ENCODE results near the gene FGF2. TPM values are rescaled to one million over a fixed set of nuclear protein-coding genes. Genes with fewer than 3 reads are reported as not detected.

The FGF2 gene
- total RNA-seq, 1 experiment from 2014 or later: 2.1 TPM

- POLR2A ChIA-PET (ENCODE audit: unreplicated experiment): interaction anchor here (0.6 to 0.7 kb wide), 2 partner anchors 131 to 153 kb away, joined by 3 read pairs; no protein-coding TSS in a partner anchor
- CTCF ChIA-PET: interaction anchor here (0.5 to 1.6 kb wide), 7 partner anchors 16 to 615 kb away, joined by 3 to 11 read pairs (median 3); partner anchors contain the start of gene BBS12
- Histone ChIP-seq H3K36me3 (ENCODE audit: low read depth) (no peaks in the 10 kb centered on the region), H3F3A (ENCODE audit: insufficient read depth, low read depth) (no peaks in the 10 kb centered on the region), H3K9me3 (ENCODE audit: insufficient read depth, low read depth) (no peaks in the 10 kb centered on the region), H3K4me2 (no peak overlapping the region), H3K4me1 (replicated peaks; ENCODE audit: insufficient read depth) (no peaks in the 10 kb centered on the region), H3K27ac (no peak overlapping the region), H2AFZ (no peak overlapping the region), H3K79me2 (ENCODE audit: low read depth) (no peaks in the 10 kb centered on the region), H4K20me1 (ENCODE audit: insufficient read depth) (no peaks in the 10 kb centered on the region), H3K27me3 (ENCODE audit: insufficient read depth, low read depth) (no peaks in the 10 kb centered on the region), H3K9me2 (ENCODE audit: insufficient read depth) (no peaks in the 10 kb centered on the region), H3K4me3 (no peak overlapping the region)
- no TSS peak for BruUV-seq (replicated peaks)
- intact Hi-C loops (cut with micrococcal nuclease; ENCODE audit: unreplicated experiment): loop anchor here (1.0 kb wide), 1 partner anchor 156 kb away; no protein-coding TSS in a partner anchor
- no peak for TF ChIP-seq EZH2 (IDR thresholded peaks at IDR 0.05; ENCODE audit: low read depth)
- TF ChIP-seq, protein P1, sequence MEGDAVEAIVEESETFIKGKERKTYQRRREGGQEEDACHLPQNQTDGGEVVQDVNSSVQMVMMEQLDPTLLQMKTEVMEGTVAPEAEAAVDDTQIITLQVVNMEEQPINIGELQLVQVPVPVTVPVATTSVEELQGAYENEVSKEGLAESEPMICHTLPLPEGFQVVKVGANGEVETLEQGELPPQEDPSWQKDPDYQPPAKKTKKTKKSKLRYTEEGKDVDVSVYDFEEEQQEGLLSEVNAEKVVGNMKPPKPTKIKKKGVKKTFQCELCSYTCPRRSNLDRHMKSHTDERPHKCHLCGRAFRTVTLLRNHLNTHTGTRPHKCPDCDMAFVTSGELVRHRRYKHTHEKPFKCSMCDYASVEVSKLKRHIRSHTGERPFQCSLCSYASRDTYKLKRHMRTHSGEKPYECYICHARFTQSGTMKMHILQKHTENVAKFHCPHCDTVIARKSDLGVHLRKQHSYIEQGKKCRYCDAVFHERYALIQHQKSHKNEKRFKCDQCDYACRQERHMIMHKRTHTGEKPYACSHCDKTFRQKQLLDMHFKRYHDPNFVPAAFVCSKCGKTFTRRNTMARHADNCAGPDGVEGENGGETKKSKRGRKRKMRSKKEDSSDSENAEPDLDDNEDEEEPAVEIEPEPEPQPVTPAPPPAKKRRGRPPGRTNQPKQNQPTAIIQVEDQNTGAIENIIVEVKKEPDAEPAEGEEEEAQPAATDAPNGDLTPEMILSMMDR (conservative IDR thresholded peaks at IDR 0.05): peak; percentile 55
- DNase-seq: no peak
Measured at GRCh38 chr4:122914292-122914904, 87.8 kb downstream of the FGF2 start.

GRCh38 chr4:122914938-122915337 lies 88.3 kb downstream of the FGF2 start:
- Histone ChIP-seq H3K4me3 (no peak overlapping the region), H3K4me1 (replicated peaks; ENCODE audit: insufficient read depth) (no peaks in the 10 kb centered on the region), H3K27me3 (ENCODE audit: insufficient read depth, low read depth) (no peaks in the 10 kb centered on the region), H3K4me2 (no peak overlapping the region), H3K27ac (no peak overlapping the region), H2AFZ (no peak overlapping the region), H3K9me2 (ENCODE audit: insufficient read depth) (no peaks in the 10 kb centered on the region), H4K20me1 (ENCODE audit: insufficient read depth) (no peaks in the 10 kb centered on the region), H3K79me2 (ENCODE audit: low read depth) (no peaks in the 10 kb centered on the region), H3K36me3 (ENCODE audit: low read depth) (no peaks in the 10 kb centered on the region), H3F3A (ENCODE audit: insufficient read depth, low read depth) (no peaks in the 10 kb centered on the region), H3K9me3 (ENCODE audit: insufficient read depth, low read depth) (no peaks in the 10 kb centered on the region)
- no peak for DNase-seq
- TF ChIP-seq EZH2 (IDR thresholded peaks at IDR 0.05; ENCODE audit: low read depth): no peak
- TF ChIP-seq, protein P1 (conservative IDR thresholded peaks at IDR 0.05): no peak
- BruUV-seq (replicated peaks): no TSS peak
- POLR2A ChIA-PET (ENCODE audit: unreplicated experiment): interaction anchor here (0.6 kb wide), 1 partner anchor 131 kb away, joined by 3 read pairs; no protein-coding TSS in a partner anchor
- CTCF ChIA-PET: interaction anchor here (0.9 to 1.6 kb wide), 6 partner anchors 17 to 312 kb away, joined by 3 to 11 read pairs (median 4); partner anchors contain the start of gene BBS12
- intact Hi-C loops (cut with micrococcal nuclease; ENCODE audit: unreplicated experiment): loop anchor here (1.0 kb wide), 1 partner anchor 157 kb away; no protein-coding TSS in a partner anchor

GRCh38 chr4:122917731-122918130 lies 91.1 kb downstream of the FGF2 start:
- Histone ChIP-seq H4K20me1 (ENCODE audit: insufficient read depth) (no peaks in the 10 kb centered on the region), H2AFZ (no peak overlapping the region), H3K27me3 (ENCODE audit: insufficient read depth, low read depth) (no peaks in the 10 kb centered on the region), H3F3A (ENCODE audit: insufficient read depth, low read depth) (no peaks in the 10 kb centered on the region; the same call in 1 of the 2 replicates), H3K27ac (no peak overlapping the region), H3K9me3 (ENCODE audit: insufficient read depth, low read depth) (no peaks in the 10 kb centered on the region), H3K36me3 (ENCODE audit: low read depth) (no peaks in the 10 kb centered on the region), H3K4me3 (no peak overlapping the region), H3K79me2 (ENCODE audit: low read depth) (peaks cover 4% of the 10 kb centered on the region; the same call in 1 of the 2 replicates), H3K9me2 (ENCODE audit: insufficient read depth) (no peaks in the 10 kb centered on the region), H3K4me2 (no peak overlapping the region), H3K4me1 (replicated peaks; ENCODE audit: insufficient read depth) (peaks cover 9% of the 10 kb centered on the region; the same call in 1 of the 2 replicates)
- CTCF ChIA-PET: no interaction called here
- no TSS peak for BruUV-seq (replicated peaks)
- TF ChIP-seq, protein P1 (conservative IDR thresholded peaks at IDR 0.05): no peak
- TF ChIP-seq EZH2 (IDR thresholded peaks at IDR 0.05; ENCODE audit: low read depth): no peak
- POLR2A ChIA-PET (ENCODE audit: unreplicated experiment): no interaction called here
- DNase-seq: no peak
- intact Hi-C loops (cut with micrococcal nuclease; ENCODE audit: unreplicated experiment): no loop called here

All from PC-9 (cell line).